Fibroblast of the aortic adventitia (primary cell): Measurements from ENCODE around the gene TM7SF2. TPM values are rescaled to one million over a fixed set of nuclear protein-coding genes. Genes with fewer than 3 reads are reported as not detected.
"Not testable (repeated sequence)": the region's sequence is repeated elsewhere in the genome, so short reads cannot be mapped to it uniquely, and the experiment has no call there.

Experiments
- DNase-seq: peaks from one replicate; pipeline ENCODE4 v3.0.0-alpha.2; 2010; ENCODE audit warnings: low read depth
- H3K4me3 ChIP-seq: 2 replicates; pipeline ENCODE4 v1.5.1; 2011; ENCODE audit warnings: low read depth, mild to moderate bottlenecking, control low read depth, low read length, moderate library complexity
- CTCF ChIP-seq: IDR thresholded peaks from 2 replicates; pipeline ENCODE4 v1.5.1; 2011; ENCODE audit warnings: mild to moderate bottlenecking, low read length, control low read depth, inconsistent platforms; ENCODE audit not compliant: insufficient read depth
- total RNA-seq: library from RNA; depleted of rRNA; stranded (reverse); fragments of >200 nt; gene quantifications from 2 replicates; pipeline ENCODE4 v1.2.3, GENCODE V29; 2012; ENCODE audit warnings: low replicate concordance

TM7SF2 gene
- total RNA-seq, 1 donor: 10.0 TPM

DNA sequence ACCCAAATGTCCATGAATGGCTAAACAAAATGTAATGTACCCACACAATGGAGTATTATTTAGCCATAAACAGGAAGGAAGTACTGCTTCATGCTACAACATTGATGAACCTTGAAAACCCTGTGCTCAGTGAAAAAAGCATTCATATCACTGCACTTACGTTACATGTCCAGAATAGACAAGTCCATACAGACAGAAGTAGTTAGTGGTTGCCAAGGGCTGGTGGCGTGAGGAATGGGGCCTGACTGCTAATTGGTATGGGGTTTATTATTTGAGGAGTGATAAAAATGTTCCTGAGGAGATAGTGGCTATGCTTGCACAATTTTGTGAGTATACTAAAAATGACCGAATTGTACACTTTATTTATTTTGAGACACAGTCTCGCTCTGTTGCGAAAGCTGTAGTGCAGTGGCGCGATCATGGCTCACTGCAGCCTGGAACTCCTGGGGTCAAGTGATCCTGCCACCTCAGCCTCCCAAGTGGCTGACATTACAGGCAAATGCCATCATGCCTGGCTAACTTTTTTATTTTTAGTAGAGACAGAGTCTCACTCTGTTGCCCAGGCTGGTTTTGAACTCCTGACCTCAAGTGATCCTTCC is 30.3 kb downstream of the TM7SF2 start:
- no peak overlapping the region for H3K4me3 ChIP-seq
- no peak for TF ChIP-seq CTCF
- no peak for DNase-seq

GRCh38 chr11:65147352-65148075 is 35.8 kb downstream of the TM7SF2 start:
- no peak for TF ChIP-seq CTCF

DNA sequence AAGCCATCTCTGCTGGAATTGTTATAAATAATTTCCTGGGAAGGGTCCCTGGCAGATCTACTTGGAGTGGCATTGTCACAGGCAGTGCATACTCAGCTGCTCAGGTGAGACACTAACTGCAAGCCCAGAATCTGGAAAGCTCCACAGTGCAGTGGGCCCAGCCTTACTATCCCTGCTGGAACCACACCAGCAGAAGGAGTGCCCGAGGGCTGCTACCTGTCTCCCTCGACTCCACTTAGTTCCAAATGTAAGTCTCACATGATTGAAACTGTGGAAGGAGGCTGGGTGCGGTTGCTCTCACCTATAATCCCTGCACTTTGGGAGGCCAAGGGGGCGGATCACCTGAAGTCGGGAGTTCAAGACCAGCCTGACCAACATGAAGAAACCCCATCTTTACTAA is 37.0 kb downstream of the TM7SF2 start:
- H3K4me3 ChIP-seq: no peak overlapping the region
- TF ChIP-seq CTCF: no peak
- no peak for DNase-seq

More at GRCh38 chr11:65147352-65148075, 35.8 kb downstream of the TM7SF2 start:
- DNase-seq: no peak
- H3K4me3 ChIP-seq: no peak overlapping the region

GRCh38 chr11:65150131-65150508 is 38.4 kb downstream of the TM7SF2 start:
- not testable (repeated sequence) for DNase-seq, H3K4me3 ChIP-seq

- peak overlapping the region; percentile 10 for H3K4me3 ChIP-seq
- no peak for TF ChIP-seq CTCF
- DNase-seq: peak; percentile 71
Observed at GRCh38 chr11:65150509-65151299, 39.0 kb downstream of the TM7SF2 start.

DNA sequence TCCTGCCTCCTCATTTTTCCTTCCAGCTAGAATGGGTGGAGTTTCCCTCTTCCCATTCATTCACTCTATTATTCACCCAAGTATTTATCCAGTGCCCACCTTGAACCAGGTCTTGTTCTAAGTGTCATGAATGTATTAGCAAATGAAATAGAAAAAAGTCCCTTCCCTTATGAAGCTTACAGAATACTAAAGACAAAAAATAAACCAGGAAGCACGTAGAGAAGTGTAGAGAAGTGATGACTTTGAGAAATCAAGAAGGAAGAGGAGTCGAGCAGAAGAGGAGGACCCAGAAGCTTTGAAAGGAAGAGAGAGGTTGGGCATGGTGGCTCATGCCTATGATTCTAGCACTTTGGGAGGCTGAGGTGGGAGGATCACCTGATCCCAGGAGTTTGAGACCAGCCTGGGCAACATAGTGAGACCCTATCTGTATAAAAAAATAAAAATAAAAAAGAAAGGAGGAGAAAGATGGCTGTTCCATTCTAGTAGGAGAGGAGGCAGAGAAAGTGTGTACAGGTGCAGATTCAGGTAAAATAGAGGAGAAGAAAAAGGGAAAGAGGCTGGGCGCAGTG is 39.7 kb downstream of the TM7SF2 start:
- H3K4me3 ChIP-seq: no peak overlapping the region
- no peak for TF ChIP-seq CTCF
- no peak for DNase-seq

DNA sequence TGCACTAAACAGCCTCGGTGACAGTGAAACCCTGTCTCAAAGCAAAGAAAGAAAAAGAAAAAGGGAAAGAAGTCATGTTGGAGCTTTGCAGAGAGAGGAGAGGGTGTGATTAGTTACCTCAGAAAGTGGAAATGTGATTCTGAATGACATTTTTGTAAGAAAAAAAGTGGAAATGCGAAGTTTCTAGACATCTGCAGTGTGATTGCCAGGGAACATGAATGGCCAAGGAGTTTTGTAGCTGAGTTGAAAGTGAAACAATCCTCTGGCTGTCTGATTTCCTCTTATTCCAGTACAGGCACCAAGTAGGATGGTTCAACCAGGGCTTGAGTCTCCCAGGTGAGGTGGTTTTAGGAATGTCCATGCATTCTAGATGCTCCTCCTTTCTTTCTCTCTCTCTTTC is 40.5 kb downstream of the TM7SF2 start:
- TF ChIP-seq CTCF: no peak
- DNase-seq: no peak
- H3K4me3 ChIP-seq: no peak overlapping the region
